Hepatocyte (in vitro differentiated cells): ENCODE results near the gene C6orf141.

Experiments used
- EZH2 ChIP-seq: fragments of 200-600 bp; sonication (generic); IDR thresholded peaks from 2 replicates; pipeline ENCODE4 v1.6.1; 2016; ENCODE audit warnings: antibody characterized with exemption, mild to moderate bottlenecking, borderline replicate concordance
- TF ChIP-seq, protein P1 (sequence below): fragments of 200-600 bp; sonication (generic); IDR thresholded peaks from 2 replicates; pipeline ENCODE4 v1.5.1; 2016; ENCODE audit warnings: antibody characterized with exemption, mild to moderate bottlenecking; ENCODE audit not compliant: poor library complexity

DNA sequence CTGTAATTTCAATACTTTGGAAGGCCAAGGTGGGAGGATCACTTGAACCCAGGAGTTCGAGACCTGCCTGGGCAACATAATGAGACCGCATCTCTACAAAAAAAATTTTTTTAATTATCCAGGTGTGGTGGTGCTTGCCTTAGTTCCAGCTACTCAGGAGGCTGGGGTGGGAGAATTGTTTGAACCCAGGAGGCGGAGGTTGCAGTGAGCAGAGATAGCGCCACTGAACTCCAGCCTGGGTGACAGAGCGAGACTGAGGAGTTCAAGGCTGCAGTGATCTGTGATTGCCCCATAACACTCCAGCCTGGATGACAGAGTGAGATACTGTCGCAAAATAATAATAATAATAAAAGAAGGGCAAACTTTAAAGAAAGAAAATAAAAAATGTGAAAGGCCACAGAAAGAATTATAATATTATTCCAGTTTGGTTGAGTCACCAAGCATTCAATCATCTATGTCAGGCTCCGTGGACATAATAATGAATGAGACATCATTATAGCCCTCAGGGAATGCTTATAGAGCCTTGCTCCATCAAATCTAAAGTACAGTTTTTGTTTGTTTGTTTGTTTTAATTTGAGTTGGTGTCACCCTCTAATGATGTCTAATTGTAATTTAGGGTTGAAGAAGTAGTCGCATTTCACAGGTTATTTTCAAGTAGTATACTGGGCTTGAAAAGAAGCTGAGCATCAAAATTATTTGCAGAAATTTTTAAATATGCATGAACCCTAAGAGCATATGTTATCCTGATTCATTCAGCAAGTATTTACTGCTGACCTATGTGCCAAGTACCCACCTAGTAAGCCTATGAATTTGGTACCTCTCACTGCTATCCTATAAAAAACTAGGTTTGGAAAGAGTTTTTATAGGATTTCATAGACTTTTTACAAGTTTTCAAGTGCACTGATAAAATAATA lies 35.6 kb upstream of the C6orf141 start:
- no peak for TF ChIP-seq EZH2
- TF ChIP-seq, protein P1, sequence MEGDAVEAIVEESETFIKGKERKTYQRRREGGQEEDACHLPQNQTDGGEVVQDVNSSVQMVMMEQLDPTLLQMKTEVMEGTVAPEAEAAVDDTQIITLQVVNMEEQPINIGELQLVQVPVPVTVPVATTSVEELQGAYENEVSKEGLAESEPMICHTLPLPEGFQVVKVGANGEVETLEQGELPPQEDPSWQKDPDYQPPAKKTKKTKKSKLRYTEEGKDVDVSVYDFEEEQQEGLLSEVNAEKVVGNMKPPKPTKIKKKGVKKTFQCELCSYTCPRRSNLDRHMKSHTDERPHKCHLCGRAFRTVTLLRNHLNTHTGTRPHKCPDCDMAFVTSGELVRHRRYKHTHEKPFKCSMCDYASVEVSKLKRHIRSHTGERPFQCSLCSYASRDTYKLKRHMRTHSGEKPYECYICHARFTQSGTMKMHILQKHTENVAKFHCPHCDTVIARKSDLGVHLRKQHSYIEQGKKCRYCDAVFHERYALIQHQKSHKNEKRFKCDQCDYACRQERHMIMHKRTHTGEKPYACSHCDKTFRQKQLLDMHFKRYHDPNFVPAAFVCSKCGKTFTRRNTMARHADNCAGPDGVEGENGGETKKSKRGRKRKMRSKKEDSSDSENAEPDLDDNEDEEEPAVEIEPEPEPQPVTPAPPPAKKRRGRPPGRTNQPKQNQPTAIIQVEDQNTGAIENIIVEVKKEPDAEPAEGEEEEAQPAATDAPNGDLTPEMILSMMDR: no peak
